ENCODE data around the gene RNF112.

DNA sequence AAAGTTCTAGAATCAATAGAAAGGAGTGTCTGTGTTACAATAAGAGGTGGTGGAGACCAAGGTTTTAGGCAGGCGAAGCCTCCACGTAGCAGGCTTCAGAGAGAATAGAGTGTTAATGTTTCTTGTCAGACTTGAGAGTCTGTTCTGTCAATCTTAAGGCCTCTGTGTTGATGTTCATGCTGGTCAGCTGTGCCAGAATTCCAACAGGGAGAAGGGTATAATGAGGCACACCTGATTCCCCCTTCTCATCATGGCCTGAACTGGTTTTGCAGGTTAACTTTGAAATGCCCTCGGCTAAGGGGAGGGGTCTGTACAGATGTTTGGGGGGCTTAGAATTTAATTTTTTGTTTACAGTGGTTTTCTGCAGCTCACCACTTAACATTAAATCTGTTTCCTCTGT, 46.0 kb downstream of the RNF112 start:
- TF ChIP-seq EZH2 (IDR thresholded peaks at IDR 0.05; ENCODE audit: borderline replicate concordance, low read depth, low read length, poor library complexity, severe bottlenecking) = no peak
- TF ChIP-seq, protein P1, sequence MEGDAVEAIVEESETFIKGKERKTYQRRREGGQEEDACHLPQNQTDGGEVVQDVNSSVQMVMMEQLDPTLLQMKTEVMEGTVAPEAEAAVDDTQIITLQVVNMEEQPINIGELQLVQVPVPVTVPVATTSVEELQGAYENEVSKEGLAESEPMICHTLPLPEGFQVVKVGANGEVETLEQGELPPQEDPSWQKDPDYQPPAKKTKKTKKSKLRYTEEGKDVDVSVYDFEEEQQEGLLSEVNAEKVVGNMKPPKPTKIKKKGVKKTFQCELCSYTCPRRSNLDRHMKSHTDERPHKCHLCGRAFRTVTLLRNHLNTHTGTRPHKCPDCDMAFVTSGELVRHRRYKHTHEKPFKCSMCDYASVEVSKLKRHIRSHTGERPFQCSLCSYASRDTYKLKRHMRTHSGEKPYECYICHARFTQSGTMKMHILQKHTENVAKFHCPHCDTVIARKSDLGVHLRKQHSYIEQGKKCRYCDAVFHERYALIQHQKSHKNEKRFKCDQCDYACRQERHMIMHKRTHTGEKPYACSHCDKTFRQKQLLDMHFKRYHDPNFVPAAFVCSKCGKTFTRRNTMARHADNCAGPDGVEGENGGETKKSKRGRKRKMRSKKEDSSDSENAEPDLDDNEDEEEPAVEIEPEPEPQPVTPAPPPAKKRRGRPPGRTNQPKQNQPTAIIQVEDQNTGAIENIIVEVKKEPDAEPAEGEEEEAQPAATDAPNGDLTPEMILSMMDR (conservative IDR thresholded peaks at IDR 0.05; ENCODE audit: low read depth, low read length) = no peak

All from A673 (cell line).